Muscle of arm (tissue), 12 donors: ENCODE measurements around the gene NRP2. TPM values are rescaled to one million over a fixed set of nuclear protein-coding genes. Genes with fewer than 3 reads are reported as not detected.

ENCODE experiments used
- DNase-seq: peaks from one replicate; pipeline ENCODE4 v3.0.0-alpha.2; 2013
- polyA plus RNA-seq, 12 donors: library from polyadenylated mRNA; unstranded; fragments of 120-200 nt; gene quantifications; one replicate each; pipeline ENCODE4 v1.2.1, GENCODE V29; 2013; ENCODE audit not compliant: insufficient read length in 12 of 12

NRP2 gene
- polyA plus RNA-seq, 12 donors: 9.5 to 68.2 (median 16.0) TPM; not detected in 1

DNA sequence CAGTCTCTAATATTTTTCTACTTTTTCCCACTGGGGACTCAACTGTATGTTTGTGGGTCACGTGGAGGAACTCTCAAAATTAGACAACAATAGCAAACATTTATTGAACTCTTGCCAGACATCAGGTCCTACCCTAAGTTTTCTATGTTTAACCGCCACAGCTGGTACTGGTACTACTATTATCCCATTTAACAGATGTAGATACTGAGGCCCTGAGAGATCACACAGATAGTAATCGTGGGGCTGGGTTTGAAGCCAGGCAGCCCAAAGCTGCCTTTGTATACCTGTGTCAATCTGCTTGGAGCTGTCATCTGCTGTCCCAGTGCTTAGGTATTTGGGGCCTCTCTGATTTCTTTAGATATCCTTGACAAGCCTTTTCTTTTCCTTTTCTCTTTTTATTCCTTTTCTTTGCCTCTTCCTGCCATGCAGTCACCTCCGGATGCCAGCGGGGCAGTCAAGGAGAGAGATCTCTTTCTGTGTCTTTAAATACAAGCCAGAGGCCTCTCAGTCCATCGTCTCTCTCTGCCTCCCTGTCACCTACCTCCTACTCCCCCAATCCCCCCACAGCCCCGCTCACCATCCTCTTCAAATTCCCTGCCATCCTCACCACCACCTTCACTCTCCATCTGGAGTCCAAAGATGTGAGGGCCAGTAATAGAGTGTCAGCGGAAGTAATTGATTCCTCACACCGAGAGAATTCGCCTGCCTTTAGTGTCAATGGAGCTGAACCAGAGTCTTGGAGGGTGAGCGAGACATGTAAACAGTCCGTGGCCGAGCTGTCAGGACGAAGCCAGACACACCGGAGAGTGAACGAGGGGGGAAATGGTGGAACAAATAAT, 23.4 kb downstream of the NRP2 start:
- no peak for DNase-seq

DNA sequence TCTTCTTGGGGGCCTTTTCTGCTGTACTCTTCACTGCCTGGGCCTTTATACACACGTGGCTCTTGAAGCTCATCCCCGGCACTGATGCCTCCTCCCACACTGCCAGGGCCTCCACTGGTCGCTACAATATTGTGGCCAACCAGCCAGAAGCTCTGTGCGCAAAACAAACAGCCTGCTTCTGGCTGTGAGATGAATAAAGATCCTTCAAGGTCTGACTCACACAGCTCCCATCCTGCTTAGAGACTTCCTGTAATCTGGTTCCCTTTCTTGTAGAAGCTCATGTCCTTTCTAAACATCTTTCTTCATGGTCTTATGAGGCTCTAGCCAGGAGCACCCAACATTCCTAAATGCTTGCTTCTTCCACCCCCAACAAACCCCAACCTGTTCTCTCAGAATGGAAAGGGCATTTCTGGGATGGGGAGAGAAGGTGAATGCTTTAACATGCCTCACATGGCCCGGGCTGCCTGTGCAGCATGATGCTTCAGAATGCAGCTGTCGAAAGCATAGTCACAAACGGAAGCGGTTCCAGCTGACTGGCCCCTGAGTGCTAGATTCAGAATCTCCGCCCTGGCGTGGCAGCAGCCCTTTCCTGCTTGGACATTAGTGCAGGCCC, 24.6 kb downstream of the NRP2 start:
- DNase-seq: no peak

DNA sequence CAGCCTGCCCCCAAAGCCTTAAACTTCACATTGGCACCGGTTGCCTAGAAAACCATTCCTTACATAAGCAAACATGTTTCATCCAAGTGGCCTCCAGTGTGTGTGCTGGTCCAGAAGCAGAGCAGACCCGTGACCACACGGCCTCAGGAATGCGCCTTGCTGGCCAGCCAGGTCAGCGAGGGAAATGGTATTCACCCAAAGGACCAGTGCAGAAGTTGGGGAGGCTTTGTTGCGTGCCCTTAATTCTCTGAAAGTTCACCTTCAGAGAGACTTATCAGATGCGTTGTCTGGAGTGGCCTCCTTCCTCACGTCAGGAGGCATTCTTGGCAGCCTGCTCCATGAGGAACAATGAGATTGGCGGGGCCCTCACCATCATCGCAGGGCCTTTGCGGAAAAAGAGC, 25.9 kb downstream of the NRP2 start:
- no peak for DNase-seq

DNA sequence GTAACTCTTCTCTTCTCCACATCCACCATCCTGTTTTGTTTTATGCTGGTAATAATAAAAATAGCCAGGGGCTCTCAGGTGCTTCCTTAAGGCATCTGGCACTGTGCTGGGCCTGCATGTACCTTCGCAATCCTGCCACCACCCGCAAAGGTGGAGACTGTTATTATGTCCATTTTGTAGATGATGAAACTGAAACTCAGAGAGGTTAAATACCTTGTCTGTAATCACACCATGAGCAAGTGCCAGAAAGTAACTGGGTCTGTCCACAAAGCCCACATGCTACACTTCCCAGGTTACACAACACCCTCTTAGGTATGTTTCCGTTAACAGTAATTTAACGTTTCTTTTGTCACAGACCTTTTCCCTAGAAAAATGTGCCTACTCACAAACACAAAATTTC, 27.0 kb downstream of the NRP2 start:
- DNase-seq: no peak

DNA sequence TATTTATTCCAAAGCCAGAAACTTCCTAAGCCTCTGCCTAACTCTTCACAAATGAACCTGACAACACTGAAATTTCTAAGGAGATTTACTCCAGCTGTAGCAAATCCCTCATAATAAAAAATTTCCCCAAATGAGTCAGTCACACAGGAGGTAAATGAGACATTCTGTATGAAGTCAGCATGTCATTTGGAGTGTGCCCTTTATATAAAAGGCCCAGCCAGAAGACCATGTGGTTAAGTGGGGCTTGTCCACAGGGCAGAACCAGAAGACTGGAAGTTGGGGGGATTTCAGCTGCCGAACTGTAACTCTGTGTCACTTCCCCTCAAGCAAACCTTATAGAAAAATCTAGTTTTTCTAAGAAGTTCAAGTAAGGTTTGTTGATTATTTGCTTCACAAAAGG, 30.2 kb downstream of the NRP2 start:
- no peak for DNase-seq

DNA sequence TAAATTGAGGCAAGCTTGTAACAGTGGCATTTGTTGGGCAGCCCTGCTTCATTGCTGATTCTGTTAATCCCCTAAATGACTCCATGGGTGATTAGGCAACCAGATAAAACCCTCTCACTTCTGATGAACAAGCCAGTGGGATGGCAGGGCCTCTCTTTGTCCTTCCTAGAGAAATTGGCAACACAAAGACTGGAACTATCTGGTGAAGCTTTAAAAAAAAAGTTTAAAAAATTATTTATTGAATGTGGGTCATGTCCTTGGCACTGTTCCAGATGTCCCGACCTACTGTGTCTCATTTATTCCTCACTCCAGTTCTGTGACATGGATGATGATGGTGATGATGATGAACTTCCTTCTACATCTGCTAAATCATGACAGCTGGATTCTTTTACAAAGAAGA, 30.8 kb downstream of the NRP2 start:
- no peak for DNase-seq

DNA sequence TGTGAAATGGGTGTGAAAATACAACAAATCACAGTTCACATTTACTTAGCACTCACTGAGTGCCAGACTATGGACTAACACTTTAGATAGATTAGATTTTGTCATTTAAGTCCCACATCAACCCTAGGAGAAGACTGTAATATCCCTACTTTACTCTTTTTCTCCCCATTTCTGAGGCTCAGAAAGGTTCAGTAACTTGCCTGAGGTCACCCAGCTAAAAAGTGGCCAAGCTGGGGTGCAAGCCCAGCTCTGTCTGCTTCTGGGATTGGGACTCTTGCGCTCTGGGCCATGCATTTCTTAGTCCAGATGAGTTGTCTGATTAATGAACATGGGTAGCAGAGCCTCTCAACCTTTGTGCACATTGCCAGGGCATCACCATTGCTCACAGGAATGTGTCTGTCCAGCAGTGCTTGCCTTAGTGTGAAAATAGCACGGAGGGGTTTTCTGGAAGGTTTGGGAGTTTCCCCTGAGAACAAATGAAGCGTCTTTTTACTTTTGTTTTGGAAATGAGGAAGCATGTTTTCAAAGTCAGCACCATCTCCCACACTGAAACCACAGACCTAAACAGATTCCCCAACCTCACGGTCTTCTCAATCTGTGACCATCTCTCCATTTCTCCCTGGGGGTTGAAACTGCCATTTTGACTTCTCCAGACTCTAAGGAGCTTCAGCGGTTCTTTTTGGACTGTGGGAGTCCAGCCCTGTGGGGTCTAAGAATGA, 31.9 kb downstream of the NRP2 start:
- no peak for DNase-seq

DNA sequence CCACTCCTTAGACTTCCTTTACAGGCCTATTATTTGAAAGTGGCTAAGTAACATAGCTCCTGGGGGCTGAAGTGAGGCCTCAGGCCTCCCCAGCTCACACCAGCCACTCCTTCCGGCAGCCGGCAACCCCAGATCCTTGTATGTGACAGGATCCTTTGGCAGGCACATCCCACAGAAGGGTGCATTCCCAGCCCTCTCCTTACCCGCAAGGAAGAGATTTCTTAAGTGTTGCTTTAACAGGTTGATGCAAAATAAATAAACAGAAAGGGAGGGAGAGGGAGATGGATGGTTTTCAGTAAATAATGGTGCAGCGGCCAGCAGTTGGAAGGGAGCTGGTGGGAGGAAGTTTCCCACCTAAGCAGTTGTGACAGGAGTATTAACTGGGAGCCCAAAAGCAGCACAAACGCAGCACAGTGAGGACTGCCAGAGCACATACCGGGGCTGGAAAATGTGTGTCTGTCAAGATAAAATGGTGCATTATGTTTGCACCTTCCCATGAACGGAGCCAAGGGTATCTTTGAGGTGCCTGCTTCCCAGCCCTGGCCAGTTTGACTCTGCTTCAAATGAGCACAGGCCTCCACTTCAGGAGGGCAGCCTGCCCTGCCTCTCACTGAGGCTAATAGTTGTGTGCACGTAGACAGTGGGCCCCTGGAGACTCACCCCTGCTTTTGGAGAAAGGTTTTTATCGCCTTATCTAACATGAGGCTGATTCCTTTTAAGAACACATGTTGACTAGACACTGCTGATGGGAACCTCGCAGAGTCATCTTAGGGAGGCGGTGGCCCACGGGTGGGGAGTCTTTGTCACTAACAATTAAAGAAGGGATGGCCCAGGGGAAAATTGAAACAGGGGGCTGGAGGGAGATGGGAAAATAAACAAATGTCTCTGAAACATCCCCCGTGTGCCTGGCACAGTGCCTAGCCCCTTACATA, 32.8 kb downstream of the NRP2 start:
- DNase-seq: no peak

DNA sequence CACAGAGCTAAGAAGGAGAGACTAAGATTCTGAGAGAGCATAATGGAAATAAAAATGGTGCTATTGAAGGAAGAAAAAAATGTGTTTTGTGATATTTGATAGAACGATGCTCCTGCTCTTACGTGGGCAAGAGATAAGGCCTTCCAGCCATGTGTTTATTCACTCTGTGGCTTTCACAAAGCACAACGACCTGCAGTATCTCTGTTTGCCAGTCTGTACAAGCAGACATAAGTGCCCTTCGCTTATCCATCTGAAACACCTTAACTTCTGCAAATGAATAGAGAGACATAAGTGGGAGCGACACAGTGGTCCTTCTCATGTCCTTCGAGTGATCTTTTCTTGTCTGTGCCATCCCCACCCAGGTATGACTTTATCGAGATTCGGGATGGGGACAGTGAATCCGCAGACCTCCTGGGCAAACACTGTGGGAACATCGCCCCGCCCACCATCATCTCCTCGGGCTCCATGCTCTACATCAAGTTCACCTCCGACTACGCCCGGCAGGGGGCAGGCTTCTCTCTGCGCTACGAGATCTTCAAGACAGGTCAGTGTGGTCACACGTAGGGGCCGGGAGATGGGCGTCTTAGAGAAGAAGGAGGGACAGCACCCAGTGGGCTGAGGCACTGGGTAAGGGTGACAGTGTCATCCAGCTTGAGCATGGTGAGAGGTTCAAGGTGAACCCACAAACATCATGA, 33.7 kb downstream of the NRP2 start:
- DNase-seq: no peak

DNA sequence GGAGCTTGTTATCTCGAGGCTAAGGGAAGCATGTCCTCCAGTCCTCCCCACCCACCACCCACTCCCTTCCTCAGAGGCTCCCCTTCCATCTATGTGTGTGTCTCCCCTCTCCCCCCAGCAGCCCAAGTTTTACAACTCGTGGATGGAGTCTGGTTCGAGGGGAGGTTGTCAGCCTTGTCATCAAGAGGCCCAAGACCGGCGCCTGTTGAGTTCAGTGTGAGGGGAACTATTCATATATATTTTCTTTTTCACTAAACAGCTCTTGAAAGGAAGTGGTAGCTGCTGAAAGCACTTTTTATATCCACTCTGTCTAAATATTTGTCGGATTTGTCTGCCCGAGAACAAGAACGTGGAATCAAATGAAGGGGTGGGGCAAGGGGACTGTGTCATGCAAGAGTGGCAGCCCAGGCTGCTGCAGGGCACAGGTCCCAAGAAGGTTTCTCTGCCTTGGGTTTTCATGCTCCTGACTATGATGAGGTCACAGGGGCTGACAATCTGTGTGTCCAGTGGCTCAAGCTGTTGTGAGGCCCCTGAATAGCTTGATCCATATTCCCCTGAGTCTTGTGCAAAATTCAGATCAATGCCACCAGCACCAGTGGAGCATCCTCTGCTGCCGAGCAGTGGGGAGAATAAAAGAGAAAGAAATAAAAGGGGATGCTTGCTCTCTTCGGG, 35.0 kb downstream of the NRP2 start:
- no peak for DNase-seq

DNA sequence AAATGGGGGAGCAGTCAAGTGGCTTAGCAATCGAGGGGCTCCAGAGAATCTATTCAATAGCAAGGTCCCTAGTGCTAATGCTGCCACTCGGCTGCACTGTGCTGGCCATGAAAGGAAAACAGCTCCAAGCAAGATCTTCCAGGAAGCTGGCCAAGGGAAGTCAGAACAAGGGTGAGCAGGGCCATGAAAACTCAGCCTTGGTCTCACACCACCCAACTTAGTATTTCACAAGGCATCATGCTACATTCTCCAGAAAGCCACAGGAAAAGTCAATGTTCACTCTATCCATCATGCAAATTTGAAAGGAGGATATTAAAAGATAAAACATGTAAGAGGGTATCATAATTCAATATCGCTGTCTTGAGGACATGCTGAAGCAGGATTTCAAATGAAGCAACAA, 35.7 kb downstream of the NRP2 start:
- no peak for DNase-seq

DNA sequence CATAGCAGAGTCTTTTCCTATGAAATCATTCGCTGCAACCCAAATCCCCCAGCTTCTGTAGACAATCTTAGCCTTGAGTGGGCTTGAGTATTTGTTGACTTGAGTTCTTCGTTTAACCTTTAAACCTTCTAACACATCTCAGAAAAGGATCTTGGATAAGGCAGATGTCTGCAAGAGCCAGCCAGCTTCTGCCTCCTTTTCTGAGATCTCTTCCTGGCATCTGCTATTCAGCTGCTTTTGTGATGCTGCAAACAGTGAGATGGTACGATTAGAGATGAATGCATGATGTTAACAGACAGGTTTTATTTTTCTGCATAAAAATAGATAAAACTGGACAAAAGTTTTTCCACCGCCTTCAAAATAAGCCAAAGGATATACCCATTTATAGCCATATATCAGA, 37.5 kb downstream of the NRP2 start:
- no peak for DNase-seq

DNA sequence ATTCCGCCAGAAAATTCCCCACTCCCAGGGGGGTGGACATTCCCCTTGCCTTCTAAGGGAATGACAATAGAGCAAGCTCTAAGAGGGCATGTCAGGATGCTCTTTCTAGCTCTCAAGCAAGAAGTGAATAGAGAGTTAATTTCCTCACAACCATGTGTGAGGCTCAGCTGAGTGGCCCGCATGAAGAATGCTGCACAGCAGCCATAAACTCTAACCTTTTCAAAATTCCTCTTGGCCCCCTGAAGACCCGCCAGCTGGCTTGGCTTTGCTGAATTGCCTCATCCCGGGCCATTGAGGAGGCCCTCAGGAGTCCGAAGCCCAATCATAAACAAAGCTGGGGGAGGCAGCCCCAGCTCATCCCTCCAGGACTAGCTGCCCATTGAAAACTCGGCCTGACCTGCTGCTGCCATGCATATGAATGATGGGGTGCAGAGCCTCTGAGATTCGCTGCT, 38.2 kb downstream of the NRP2 start:
- DNase-seq: no peak

DNA sequence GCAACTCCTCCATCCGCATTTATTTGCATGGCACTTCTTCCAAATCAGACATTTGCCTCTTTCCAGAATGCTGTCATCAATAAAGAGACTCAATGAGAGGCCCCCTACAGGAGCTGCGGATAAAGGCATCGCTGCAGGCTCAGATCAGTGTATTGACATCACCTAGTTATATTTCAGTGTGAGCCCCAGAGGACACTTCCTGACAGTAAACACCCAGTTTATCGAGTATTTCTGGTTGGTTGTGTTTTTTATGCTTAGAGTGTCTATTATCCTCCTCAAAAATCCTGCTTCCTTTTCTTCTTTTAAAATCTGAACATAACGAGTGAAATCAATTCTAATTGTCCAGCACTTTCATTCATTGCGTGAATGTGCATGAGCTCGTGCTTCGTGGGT, 38.8 kb downstream of the NRP2 start:
- no peak for DNase-seq

DNA sequence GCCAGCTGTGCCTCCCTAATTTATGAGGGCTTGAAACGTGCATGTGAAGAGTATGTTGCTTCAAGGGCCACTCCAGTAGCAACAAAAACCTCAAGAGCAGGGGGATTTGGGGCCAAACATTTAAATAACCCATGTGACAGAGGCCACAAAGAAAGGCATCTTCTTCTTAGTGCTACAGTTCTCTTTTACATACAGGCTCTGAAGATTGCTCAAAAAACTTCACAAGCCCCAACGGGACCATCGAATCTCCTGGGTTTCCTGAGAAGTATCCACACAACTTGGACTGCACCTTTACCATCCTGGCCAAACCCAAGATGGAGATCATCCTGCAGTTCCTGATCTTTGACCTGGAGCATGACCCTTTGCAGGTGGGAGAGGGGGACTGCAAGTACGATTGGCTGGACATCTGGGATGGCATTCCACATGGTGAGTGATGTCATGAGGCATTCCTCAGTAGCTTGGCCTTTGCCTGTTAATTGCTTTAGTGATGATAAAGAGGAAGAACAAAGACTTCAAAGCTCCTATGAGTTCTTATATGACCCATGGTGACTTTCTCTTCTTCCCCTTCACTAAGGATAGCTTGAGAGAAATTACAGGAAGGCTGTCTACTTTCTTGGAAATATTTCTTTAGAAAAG, 40.1 kb downstream of the NRP2 start:
- no peak for DNase-seq

DNA sequence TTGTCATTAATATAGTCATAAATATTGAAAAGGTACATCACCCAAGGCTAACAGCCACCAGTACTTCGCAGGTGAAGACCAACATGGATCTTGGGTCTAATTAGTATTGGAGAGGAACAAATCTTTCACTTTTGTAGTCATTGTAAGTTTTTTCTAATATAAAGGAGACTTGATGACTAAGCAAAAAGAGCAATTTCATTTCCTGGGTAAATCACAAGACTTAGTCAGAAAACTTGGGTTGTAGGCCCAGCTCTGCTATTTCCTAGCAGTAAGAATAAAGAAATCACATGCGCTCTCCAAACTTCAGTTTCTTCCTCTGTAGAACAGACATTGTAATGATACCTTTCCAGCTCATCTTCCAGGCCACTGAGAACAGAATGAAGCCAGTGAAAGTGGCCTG, 40.9 kb downstream of the NRP2 start:
- no peak for DNase-seq

DNA sequence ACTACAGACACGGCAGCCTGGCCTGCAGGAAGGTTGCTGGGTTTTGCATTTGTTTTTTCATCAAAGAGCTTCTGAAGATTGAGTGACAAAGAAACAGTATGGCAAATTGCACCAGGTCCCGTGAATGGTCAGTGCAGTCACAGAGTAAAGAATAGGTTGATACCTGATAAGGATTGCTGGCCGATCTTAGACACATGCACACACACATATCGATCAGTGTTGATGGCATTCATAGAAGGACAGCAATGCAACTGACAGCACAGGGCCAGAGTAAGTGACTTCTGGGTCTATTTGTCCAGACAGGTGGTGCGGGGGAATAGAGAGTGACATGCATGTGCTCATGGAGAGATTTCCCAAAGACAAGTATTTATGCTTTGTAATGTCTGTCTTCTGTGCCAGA, 42.8 kb downstream of the NRP2 start:
- no peak for DNase-seq

DNA sequence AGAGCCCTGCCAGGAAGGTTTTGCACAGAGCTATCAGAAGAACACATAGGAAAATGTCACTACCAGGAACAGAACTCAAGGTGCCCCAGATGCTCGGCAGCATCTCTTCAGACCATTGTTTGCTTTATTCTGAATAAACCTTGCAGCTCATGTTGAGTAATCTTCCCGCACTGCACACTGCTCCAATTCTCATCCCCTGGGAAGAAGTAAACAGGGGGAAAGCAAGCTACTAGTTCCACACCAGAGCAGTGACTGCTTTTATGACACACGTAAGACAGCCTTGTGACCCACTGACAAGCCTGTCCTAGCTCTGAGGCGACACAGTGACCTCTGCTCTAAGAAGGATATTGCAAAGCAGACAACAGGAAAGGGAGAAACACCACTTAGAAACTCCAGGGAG, 44.2 kb downstream of the NRP2 start:
- no peak for DNase-seq

DNA sequence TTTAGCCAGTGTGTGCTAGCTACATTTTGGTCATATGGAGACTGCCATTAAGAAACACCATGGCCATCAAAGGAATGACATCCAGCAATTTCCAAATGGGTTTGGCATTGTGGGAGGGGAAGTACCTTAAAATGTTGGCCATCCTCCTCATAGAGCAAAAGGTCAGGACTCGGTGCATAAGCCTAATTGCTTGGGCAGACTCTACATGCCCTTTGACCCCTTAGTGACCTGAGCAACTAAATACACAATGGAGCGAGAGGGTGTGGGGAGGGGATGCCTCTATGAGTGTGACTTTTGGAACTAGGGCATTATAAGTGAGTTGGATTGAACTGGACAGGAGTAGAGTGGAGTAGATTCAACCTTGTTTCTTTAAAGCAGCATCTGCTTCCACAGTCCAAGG, 44.9 kb downstream of the NRP2 start:
- no peak for DNase-seq

DNA sequence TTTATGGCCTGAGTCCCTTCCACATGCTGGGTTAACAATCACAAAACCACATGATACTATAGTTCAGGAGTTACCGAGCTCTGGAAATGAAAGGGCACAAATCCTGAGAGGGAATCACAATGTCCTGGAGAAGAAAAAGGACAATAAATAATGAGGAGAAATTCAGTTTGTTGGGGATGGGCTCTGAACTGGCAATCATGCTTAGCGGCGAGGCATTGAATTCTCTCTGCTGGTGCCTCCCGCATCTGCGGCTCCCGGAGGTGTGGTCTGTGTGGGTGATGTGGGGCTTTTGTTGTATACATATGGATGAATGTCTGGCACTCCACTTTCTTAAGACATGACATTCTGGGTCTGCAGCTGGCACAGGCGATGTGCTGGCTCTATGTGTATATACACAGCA, 46.1 kb downstream of the NRP2 start:
- DNase-seq: no peak
